Measurements from ENCODE around the gene CCDC157.

- TF ChIP-seq CTCF (IDR thresholded peaks at IDR 0.05; ENCODE audit: insufficient read depth, low read length): no peak
- TF ChIP-seq POLR2AphosphoS5 (IDR thresholded peaks at IDR 0.05; ENCODE audit: low read depth): no peak
- TF ChIP-seq, protein P1, sequence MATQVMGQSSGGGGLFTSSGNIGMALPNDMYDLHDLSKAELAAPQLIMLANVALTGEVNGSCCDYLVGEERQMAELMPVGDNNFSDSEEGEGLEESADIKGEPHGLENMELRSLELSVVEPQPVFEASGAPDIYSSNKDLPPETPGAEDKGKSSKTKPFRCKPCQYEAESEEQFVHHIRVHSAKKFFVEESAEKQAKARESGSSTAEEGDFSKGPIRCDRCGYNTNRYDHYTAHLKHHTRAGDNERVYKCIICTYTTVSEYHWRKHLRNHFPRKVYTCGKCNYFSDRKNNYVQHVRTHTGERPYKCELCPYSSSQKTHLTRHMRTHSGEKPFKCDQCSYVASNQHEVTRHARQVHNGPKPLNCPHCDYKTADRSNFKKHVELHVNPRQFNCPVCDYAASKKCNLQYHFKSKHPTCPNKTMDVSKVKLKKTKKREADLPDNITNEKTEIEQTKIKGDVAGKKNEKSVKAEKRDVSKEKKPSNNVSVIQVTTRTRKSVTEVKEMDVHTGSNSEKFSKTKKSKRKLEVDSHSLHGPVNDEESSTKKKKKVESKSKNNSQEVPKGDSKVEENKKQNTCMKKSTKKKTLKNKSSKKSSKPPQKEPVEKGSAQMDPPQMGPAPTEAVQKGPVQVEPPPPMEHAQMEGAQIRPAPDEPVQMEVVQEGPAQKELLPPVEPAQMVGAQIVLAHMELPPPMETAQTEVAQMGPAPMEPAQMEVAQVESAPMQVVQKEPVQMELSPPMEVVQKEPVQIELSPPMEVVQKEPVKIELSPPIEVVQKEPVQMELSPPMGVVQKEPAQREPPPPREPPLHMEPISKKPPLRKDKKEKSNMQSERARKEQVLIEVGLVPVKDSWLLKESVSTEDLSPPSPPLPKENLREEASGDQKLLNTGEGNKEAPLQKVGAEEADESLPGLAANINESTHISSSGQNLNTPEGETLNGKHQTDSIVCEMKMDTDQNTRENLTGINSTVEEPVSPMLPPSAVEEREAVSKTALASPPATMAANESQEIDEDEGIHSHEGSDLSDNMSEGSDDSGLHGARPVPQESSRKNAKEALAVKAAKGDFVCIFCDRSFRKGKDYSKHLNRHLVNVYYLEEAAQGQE (IDR thresholded peaks at IDR 0.05; ENCODE audit: insufficient replicate concordance, low read depth): no peak
- TF ChIP-seq GABPA (IDR thresholded peaks at IDR 0.05; ENCODE audit: low read depth): no peak
Measured at GRCh38 chr22:30404307-30404706, 47.5 kb downstream of the CCDC157 start.
